ENCODE results near the gene GOLGA6D.
"Not testable (repeated sequence)": the region's sequence is repeated elsewhere in the genome, so short reads cannot be mapped to it uniquely, and the experiment has no call there.

The GOLGA6D gene

GRCh38 chr15:75333654-75334419 is 51.2 kb downstream of the GOLGA6D start:
- peaks cover 13% of the 10 kb centered on the region for H3K79me2 ChIP-seq (ENCODE audit: insufficient read depth, low read length)
- H4K20me1 ChIP-seq (ENCODE audit: insufficient read depth, low read length); H3K9ac ChIP-seq (ENCODE audit: low read depth, low read length); H3K36me3 ChIP-seq (ENCODE audit: insufficient read depth, low read length); H3K27me3 ChIP-seq (ENCODE audit: insufficient read depth, low read length, poor library complexity); H3K9me3 ChIP-seq (ENCODE audit: insufficient read depth, low read length, severe bottlenecking); H3K4me2 ChIP-seq (ENCODE audit: insufficient read depth, low read length); ATAC-seq (ENCODE audit: insufficient read depth, low read depth); H3K27ac ChIP-seq (ENCODE audit: low read length); H2AFZ ChIP-seq (ENCODE audit: low read depth, low read length); H3K4me3 ChIP-seq (ENCODE audit: low read depth in 1 of 2, low read length in 2 of 2); DNase-seq: not testable (repeated sequence)
- peaks cover 20% of the 10 kb centered on the region for H3K4me1 ChIP-seq (ENCODE audit: insufficient read depth, low read length)

GRCh38 chr15:75335313-75335704 is 52.7 kb downstream of the GOLGA6D start:
- TF ChIP-seq EZH2 (IDR thresholded peaks at IDR 0.05; ENCODE audit: borderline replicate concordance, low read depth, low read length, severe bottlenecking) = no peak
- TF ChIP-seq CTCF (IDR thresholded peaks at IDR 0.05; ENCODE audit: borderline replicate concordance, extremely low read depth, low read length, poor library complexity, severe bottlenecking) = no peak
- H3K4me1 ChIP-seq (ENCODE audit: insufficient read depth, low read length) = peaks cover 20% of the 10 kb centered on the region
- peaks cover 15% of the 10 kb centered on the region for H3K36me3 ChIP-seq (ENCODE audit: insufficient read depth, low read length)
- no peaks in the 10 kb centered on the region for H3K9me3 ChIP-seq (ENCODE audit: insufficient read depth, low read length, severe bottlenecking)
- DNase-seq (no peak), ATAC-seq (ENCODE audit: insufficient read depth, low read depth) (no peak)
- H2AFZ ChIP-seq (ENCODE audit: low read depth, low read length) = peak overlapping the region; percentile 82
- H3K4me3 ChIP-seq (ENCODE audit: low read depth in 1 of 2, low read length in 2 of 2) = peak overlapping the region; percentile 35 to 63; a peak in 3 of 4 replicates
- no peaks in the 10 kb centered on the region for H3K27me3 ChIP-seq (ENCODE audit: insufficient read depth, low read length, poor library complexity)
- peak overlapping the region; percentile 70 for H3K9ac ChIP-seq (ENCODE audit: low read depth, low read length)
- peaks cover 13% of the 10 kb centered on the region for H3K79me2 ChIP-seq (ENCODE audit: insufficient read depth, low read length)
- peak overlapping the region; percentile 90 for H3K4me2 ChIP-seq (ENCODE audit: insufficient read depth, low read length)
- peak overlapping the region; percentile 86 for H3K27ac ChIP-seq (ENCODE audit: low read length)
- H4K20me1 ChIP-seq (ENCODE audit: insufficient read depth, low read length) = no peaks in the 10 kb centered on the region

DNA sequence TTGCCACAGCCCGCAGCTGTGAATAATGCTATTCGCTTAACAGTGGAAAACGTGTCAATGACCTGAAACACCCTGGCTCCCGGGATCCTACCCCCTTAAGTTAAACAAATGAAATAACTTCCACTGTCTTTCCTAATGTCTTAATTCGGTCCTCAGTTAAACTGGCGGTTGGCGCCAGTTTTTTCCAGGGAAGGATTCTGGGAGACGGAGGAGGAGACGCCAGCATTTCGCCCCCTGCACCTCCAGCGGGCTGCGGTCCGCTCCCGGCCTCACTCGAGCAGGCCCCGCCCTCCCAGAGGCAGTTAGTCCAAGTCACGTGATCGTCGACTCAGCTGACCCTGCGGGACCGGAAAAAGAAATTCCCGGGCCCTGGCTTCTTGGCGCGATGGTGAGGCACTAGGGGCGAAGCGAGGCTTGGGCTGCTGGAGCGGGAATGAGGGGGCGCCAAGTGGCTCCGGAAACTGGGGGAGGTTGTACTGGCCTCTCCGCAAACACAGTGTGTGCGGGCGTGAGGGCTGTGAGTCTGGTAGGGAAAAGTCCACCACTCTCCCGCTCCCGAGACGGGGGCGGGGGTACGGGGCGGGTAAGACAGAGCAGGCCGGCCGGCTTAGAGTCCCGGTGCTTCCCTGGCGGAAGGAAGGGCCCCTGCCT is 53.2 kb downstream of the GOLGA6D start, which contains the start of gene COMMD4:
TSS of gene COMMD4 (plus strand) at position 359 of the 651 bp plus-strand sequence. CDS start at position 386, 27 bp downstream.
- H3K9ac ChIP-seq (ENCODE audit: low read depth, low read length) = peak within 1 kb of the TSS; percentile 70
- peaks cover 20% of the 10 kb centered on the region for H3K4me1 ChIP-seq (ENCODE audit: insufficient read depth, low read length)
- H4K20me1 ChIP-seq (ENCODE audit: insufficient read depth, low read length) = no peaks in the 10 kb centered on the region
- H3K4me2 ChIP-seq (ENCODE audit: insufficient read depth, low read length) = peak within 1 kb of the TSS; percentile 90
- DNase-seq = peak; percentile 90
- TF ChIP-seq EZH2 (IDR thresholded peaks at IDR 0.05; ENCODE audit: borderline replicate concordance, low read depth, low read length, severe bottlenecking) (no peak), CTCF (IDR thresholded peaks at IDR 0.05; ENCODE audit: borderline replicate concordance, extremely low read depth, low read length, poor library complexity, severe bottlenecking) (no peak)
- peaks cover 13% of the 10 kb centered on the region for H3K79me2 ChIP-seq (ENCODE audit: insufficient read depth, low read length)
- H3K9me3 ChIP-seq (ENCODE audit: insufficient read depth, low read length, severe bottlenecking) = no peaks in the 10 kb centered on the region
- H3K27me3 ChIP-seq (ENCODE audit: insufficient read depth, low read length, poor library complexity) = no peaks in the 10 kb centered on the region
- peak; percentile 87 for ATAC-seq (ENCODE audit: insufficient read depth, low read depth)
- H2AFZ ChIP-seq (ENCODE audit: low read depth, low read length) = peak within 1 kb of the TSS; percentile 82
- peaks cover 16% of the 10 kb centered on the region for H3K36me3 ChIP-seq (ENCODE audit: insufficient read depth, low read length)
- H3K27ac ChIP-seq (ENCODE audit: low read length) = peak within 1 kb of the TSS; percentile 86
- H3K4me3 ChIP-seq (ENCODE audit: low read depth in 1 of 2, low read length in 2 of 2) = peak within 1 kb of the TSS; percentile 35 to 63; a peak in 3 of 4 replicates

GRCh38 chr15:75338661-75339240 is 56.1 kb downstream of the GOLGA6D start:
- no peak for DNase-seq
- peaks cover 13% of the 10 kb centered on the region for H3K79me2 ChIP-seq (ENCODE audit: insufficient read depth, low read length)
- no peak overlapping the region for H2AFZ ChIP-seq (ENCODE audit: low read depth, low read length)
- TF ChIP-seq CTCF (IDR thresholded peaks at IDR 0.05; ENCODE audit: borderline replicate concordance, extremely low read depth, low read length, poor library complexity, severe bottlenecking) (no peak), EZH2 (IDR thresholded peaks at IDR 0.05; ENCODE audit: borderline replicate concordance, low read depth, low read length, severe bottlenecking) (no peak)
- H3K4me3 ChIP-seq (ENCODE audit: low read depth in 1 of 2, low read length in 2 of 2) = no peak overlapping the region
- H3K36me3 ChIP-seq (ENCODE audit: insufficient read depth, low read length) = peaks cover 18% of the 10 kb centered on the region
- no peak overlapping the region for H3K27ac ChIP-seq (ENCODE audit: low read length)
- no peak for ATAC-seq (ENCODE audit: insufficient read depth, low read depth)
- H3K9ac ChIP-seq (ENCODE audit: low read depth, low read length) = no peak overlapping the region
- no peak overlapping the region for H3K4me2 ChIP-seq (ENCODE audit: insufficient read depth, low read length)
- peaks cover 20% of the 10 kb centered on the region for H3K4me1 ChIP-seq (ENCODE audit: insufficient read depth, low read length)
- H3K9me3 ChIP-seq (ENCODE audit: insufficient read depth, low read length, severe bottlenecking) = no peaks in the 10 kb centered on the region
- H3K27me3 ChIP-seq (ENCODE audit: insufficient read depth, low read length, poor library complexity) = no peaks in the 10 kb centered on the region
- H4K20me1 ChIP-seq (ENCODE audit: insufficient read depth, low read length) = no peaks in the 10 kb centered on the region

All from DND-41 (cell line).